Measurements from ENCODE around the gene RBM24.

GRCh38 chr6:17299750-17300149 is 18.6 kb downstream of the RBM24 start:
- TF ChIP-seq CTCF (IDR thresholded peaks at IDR 0.05) (no peak), POLR2A (IDR thresholded peaks at IDR 0.05) (no peak)

Data from breast epithelium (tissue), 3 donors.